NCI-H1930 (cell line): ENCODE results near the gene INHBA.

Experiments
- DNase-seq, 2 experiments: peaks; one replicate each; lab custom pipeline; 2025; lab: John Stamatoyannopoulos, UW

Gene INHBA

DNA sequence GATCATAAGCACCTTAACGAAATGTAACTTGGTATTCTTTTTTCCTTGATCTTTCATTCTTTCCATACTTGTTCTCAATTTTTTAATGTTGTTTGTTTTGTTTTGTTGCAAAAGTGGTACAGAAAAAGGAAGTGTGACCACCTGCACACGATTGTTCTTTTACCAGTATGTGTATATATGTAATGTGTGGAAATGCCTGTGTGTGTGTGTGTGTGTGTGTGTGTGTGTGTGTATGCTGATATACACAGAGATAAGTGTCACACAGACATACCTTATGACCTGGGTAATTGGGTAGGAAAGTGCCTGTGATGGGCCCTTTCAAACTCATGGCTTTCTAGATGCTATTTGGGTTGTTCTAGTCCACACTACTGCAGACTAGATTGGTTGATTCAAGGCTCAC is 14.0 kb downstream of the INHBA start:
- DNase-seq, result no peak

- DNase-seq, result no peak
Measured at GRCh38 chr7:41688012-41688625, 14.8 kb downstream of the INHBA start.

GRCh38 chr7:41685684-41686083 is 17.2 kb downstream of the INHBA start:
- no peak for DNase-seq

- DNase-seq, result no peak
Measured at GRCh38 chr7:41682422-41682821, 20.5 kb downstream of the INHBA start.

DNA sequence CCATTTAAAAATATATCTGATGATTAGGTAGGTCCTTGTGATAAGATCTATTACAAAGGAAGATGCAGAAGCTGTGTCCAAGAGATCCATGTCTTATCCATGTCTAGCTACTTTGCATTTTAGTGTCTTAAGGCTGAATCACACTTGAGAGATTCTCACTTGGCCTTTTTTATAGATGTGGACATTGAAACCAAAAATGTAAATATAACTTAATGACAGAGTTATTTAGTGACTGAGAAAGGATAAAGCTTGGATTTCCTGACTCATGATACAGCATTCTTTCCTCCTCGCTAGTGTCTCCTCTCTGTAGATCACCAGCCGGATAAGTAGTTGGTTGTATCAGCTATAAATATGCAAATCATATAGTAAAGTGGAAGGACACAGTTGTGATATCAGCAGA is 23.3 kb downstream of the INHBA start:
- DNase-seq, result no peak

GRCh38 chr7:41674505-41675023 is 28.3 kb downstream of the INHBA start:
- DNase-seq, result no peak

- no peak for DNase-seq
Measured at GRCh38 chr7:41661596-41661995, 41.3 kb downstream of the INHBA start.

GRCh38 chr7:41659539-41659938 is 43.4 kb downstream of the INHBA start:
- DNase-seq, result no peak

DNA sequence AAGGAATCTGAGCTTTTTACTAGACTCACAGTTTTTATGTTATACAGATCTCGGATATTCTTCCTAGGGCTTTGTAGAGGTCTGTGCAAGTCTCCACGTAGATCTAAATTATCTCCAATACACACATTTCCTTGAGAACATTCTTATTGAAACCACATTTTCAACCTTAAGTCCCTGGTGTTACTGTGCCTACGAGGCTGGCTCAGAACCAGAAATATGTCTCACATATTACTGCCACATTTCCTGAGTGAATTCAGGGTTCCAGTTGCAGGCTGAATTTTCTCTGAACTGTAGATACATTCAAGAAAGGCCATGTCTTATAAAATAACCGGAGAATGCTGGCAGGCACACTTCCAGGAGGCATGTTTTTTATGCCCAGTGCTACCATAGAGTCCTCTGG is 46.5 kb downstream of the INHBA start:
- no peak for DNase-seq

DNA sequence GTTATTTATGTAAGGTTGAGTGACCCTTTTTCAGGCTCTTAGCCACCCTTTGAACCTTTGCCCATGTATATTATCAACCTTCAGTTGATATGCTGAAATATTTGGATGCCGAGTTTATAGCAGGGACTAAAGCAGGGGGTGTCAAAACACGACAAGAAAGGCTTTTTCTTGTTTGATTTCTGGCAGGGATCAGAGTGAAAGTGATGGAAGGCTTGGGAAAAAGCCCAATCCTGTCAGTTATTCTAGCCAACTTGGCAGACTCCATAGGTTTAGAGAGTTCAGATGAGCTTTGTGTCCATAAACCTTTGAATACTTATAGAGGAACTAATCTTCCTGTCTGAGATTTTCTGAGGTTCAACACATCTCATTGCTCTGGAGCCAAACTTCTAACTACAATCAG is 47.5 kb downstream of the INHBA start:
- no peak for DNase-seq

DNA sequence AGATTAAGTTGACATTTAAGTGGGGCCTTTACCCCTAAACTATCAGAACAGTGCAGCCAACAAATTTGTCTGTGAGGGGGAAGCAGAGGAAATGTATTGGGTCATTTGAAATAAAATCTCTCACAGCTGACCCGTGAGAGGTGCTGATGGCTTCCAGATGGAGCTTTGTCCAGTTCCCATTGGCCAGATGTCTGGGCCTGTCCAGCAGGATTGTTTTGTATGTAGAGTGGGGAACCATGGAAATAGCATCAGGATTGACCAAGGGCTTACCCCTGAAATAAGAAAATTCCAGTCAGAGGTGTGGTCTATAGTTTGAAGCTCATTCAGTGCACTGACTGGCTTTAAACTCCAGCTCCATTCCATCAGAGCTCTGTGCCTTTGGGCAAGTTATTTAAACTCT is 50.6 kb downstream of the INHBA start:
- DNase-seq, result no peak

- DNase-seq, result no peak
Measured at GRCh38 chr7:41648501-41648900, 54.4 kb downstream of the INHBA start.

GRCh38 chr7:41643616-41644015 is 59.3 kb downstream of the INHBA start:
- no peak for DNase-seq

- no peak for DNase-seq
Measured at GRCh38 chr7:41641665-41642014, 61.2 kb downstream of the INHBA start.

- DNase-seq, result no peak
Measured at GRCh38 chr7:41641011-41641664, 61.8 kb downstream of the INHBA start.

DNA sequence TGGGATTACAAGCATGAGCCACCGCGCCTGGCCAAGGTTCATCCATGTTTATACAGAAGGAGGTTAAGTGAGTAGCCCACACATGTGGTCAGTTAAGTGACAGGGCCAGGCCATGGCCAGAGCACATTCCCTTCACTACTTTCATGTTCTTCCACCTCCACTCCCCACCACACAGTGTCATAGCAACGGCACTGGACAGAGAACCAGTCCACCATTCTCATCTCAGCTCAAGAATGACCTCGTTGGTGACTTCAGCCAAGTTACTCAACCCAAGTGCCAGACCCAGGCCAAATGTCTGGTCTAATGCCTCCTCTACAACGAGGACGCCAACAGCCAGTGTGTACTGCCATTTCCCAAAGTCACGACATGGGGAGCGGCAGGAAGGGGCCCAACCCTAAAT is 62.4 kb downstream of the INHBA start:
- no peak for DNase-seq

GRCh38 chr7:41637049-41637448 is 65.8 kb downstream of the INHBA start:
- DNase-seq, result no peak
